GM18909 (cell line): ENCODE data around the gene ZNF516.

Experiments
- ATAC-seq: cut with Tn5 transposase; IDR thresholded peaks from one replicate; pipeline ENCODE4 v1.9.1; 2021; ENCODE audit warnings: mild to moderate bottlenecking; ENCODE audit not compliant: unreplicated experiment, poor library complexity

ZNF516 gene

DNA sequence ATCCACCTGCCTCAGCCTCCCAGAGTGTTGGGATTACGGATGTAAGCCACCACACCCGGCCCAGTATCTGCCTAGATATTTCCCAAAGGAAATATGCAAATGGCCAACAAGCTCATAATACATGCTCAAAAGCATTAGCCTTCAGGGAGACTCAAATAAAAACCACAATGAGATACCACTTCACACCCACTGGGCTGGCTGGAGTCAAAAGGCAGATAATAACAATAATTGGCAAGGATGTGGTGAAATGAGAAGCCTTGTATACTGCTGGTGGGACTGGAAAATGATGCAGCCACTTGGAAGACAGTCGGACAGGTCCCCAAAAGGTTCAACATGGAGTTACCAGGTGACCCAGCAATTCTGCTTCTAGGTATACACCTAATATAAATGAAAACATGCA lies 20.5 kb upstream of the ZNF516 start:
- no peak for ATAC-seq

DNA sequence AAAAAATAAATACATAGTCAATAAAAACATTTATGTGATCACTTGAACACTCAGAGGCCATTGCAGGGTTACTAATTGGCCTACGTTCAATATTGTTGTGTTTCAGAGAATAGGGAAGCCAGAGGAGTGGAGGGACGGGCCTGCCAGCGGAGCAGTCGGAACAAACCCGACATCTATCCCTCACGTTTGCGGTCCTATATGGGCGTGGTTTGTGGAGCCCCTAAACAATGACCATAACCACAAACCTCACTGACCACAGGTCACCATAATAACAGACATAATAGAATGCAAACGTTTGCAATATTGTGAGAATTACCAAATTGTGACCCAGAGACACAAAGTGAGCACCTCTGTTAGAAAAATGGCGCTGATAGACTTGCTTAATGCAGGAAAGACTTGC lies 19.5 kb upstream of the ZNF516 start:
- no peak for ATAC-seq

GRCh38 chr18:76507830-76508385 lies 12.9 kb upstream of the ZNF516 start:
- no peak for ATAC-seq

DNA sequence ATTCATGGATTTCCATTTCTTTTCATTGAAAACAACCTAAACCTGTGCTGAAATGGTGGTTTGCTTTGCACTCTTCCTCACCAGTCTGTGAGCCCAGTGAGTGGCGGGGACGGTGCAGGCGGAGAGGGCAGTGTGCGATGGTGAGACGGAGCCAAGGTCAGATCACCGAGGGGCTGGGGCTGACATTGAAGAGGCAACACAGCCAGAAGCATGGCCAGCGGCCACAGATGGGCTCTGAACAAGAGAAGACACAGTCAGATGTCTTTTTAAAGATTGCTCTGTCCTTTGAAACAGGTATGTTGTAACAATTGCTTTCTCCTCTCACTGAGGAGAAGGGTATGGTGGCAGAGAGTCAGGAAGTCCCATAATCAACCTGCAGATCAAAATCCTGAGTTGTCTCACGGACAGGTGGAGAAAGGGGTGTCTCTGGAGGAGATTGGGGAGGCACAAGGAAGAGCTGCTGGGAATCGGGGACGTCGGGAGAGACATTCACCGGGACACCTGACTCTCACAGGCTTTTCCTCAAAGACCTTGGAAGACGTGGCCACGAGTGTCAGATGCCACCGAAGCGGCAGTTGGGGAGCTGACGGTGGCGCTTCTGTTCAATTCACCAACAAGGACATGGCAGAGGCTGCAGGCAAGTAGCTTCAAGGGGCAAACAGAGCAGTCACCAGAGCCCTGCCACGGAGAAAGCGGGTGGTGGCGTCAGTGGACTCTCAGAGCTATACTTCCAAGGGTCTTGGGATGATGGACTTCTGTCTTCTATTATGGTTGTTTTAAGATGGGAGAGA lies 12.1 kb upstream of the ZNF516 start:
- ATAC-seq = no peak

GRCh38 chr18:76506395-76506794 lies 11.4 kb upstream of the ZNF516 start:
- no peak for ATAC-seq

- ATAC-seq = no peak
Observed at GRCh38 chr18:76505614-76506013, 10.6 kb upstream of the ZNF516 start.

GRCh38 chr18:76504749-76505148 lies 9.7 kb upstream of the ZNF516 start:
- ATAC-seq = no peak

DNA sequence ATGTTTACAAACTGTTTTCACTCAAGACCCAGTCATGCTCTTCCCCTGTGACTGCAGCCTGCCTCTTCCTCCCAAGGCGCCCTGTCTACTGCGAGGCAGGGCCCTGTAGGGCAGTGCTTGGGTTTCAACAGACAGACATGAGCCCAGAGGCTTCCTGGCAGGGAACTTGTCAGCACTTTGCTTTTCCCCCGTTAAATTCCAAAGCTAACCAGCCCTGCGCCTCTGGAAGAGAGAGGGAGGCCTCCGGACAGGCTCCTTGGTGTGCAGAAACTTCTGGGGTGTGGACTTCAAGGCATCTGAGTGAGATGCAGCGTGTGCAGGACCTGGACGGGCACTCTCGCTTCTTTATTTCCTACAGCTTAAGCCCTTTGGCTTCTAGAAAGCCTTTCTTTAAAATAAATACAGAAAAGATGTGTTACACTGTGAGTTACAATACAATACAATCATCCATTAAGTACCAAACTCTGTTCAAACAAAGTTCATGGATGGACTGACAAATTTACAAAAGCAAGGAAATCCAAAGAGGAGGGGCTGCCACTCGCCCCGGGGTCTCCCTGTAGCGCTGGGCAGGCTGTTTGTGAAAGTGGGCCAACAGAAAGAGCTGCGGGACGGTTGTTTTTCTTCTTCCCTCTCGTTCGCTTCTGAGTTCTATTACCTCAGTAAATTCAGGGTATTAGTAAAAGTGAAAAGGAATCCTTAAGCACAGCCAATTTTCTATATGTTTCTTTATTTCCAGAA lies 8.8 kb upstream of the ZNF516 start:
- no peak for ATAC-seq

- ATAC-seq = no peak
Observed at GRCh38 chr18:76502551-76502950, 7.5 kb upstream of the ZNF516 start.

GRCh38 chr18:76499637-76500340 lies 4.7 kb upstream of the ZNF516 start:
- ATAC-seq = peak; percentile 90

GRCh38 chr18:76499021-76499420 lies 4.0 kb upstream of the ZNF516 start:
- ATAC-seq = no peak

GRCh38 chr18:76498064-76498463 lies 3.0 kb upstream of the ZNF516 start:
- ATAC-seq = no peak

DNA sequence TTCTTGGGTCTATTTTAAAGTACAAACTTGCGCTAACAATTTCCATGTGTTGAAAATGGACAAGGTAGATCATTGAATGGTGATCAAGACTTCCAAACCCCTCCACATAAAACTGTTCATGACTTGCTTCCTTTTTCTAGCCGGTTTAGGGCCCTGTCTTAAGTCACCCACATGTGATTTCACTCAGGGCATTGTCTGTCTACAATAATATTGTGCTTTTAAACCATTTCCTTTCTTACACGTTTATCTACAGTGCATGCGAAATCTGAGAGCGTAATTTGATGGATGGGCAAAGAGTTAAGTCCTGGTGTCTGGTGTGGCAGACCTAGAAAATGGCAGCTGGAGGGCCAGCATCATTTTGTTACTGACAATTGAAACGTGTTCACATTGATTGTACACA lies 2.0 kb upstream of the ZNF516 start:
- ATAC-seq = no peak

DNA sequence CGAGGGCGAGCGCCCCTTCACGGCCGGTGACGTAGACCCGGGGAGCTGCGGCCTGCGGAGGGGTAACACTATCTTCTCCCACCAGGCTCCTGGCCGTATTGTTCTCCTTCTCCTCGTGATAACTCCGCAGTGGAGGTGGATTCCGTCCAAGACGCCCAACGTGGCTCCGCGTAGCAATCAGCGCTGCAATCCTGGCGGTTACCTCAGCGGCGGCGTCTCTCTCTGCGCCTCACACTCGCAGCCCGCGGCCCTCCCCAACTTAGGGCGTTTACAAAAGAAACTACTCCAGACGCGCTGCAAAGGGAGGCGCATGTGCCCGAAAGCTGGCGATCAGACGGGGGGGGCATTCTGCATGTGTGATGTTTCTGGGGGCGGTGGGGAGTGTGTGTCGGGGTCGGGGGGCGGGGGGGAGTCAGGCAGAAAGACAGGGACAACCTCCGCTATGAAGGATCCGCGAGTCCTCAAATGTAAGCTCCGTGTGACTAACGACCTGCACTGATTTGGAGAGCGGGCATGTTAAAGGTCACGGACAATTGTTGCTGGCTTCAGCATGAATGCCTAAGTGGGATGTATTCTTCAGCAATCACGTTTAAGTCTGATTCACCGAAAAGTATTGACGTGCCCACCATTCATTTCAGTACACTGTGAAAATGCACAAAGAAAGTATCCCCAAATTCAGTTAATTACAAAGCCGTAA lies 1.3 kb upstream of the ZNF516 start:
- no peak for ATAC-seq

DNA sequence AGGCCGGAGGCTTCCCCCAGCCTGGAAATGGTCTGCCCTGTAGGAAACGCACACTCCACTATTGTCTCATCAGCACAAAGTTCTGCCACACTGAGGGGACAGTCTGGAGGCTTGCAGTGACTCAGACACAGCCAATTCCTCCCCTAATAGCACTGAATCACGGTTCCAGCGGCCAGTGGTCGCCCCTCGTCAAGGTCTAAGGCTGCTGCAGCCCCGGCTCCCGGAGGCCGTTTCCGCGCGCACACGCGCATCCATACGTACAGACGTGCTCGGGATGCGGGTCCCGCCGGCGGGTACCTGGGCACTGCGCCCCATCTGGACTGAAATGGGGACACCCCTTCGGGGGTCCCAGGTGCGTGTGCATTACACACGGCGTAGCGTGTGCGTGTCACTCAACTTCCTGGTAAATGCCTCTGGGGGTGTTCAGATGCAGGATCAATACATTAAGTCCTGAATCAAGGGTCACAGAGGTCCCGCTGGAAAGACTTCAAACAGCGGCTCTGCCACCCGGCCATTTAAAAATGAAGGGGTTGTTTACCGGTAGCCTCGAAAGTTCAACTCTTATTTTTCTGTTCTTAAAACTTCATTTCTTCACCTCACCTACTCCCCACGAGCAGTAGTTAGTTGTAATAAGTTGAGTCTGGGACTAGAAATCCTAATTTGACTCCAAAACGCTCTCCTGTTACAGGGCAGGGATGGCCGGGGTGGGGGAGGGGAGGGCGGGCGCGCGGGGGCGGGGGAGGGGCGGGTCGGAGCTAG lies 572 bp upstream of the ZNF516 start:
- ATAC-seq = peak; percentile 15

- ATAC-seq = no peak
Observed at GRCh38 chr18:76494231-76495005, 624 bp downstream of the ZNF516 start.

- ATAC-seq = peak; percentile 19
Observed at GRCh38 chr18:76493213-76494161, 1.6 kb downstream of the ZNF516 start.
